Loucy (cell line): Measurements from ENCODE around the gene CDRT15.
"Not testable (repeated sequence)": the region's sequence is repeated elsewhere in the genome, so short reads cannot be mapped to it uniquely, and the experiment has no call there.

Experiments used
- H2AFZ ChIP-seq: fragments of 200-600 bp; sonication (generic); 2 replicates; pipeline ENCODE4 v1.6.0; 2016; ENCODE audit warnings: antibody characterized with exemption, mild to moderate bottlenecking, low read length, moderate library complexity
- H3F3A ChIP-seq: fragments of 200-600 bp; 2 replicates; pipeline ENCODE4 v1.6.0; 2016; ENCODE audit warnings: antibody characterized with exemption, low read depth, mild to moderate bottlenecking
- H3K27me3 ChIP-seq: fragments of 200-600 bp; sonication (generic); 2 replicates; pipeline ENCODE4 v1.6.1; 2014; ENCODE audit warnings: low read length, mild to moderate bottlenecking; ENCODE audit not compliant: insufficient read depth, poor library complexity, severe bottlenecking
- H3K36me3 ChIP-seq: fragments of 200-600 bp; sonication (generic); 2 replicates; pipeline ENCODE4 v1.6.1; 2016; ENCODE audit warnings: low read length; ENCODE audit not compliant: insufficient read depth
- H3K4me1 ChIP-seq: fragments of 200-600 bp; sonication (generic); 2 replicates; pipeline ENCODE4 v1.5.1; 2014; ENCODE audit warnings: low read length, mild to moderate bottlenecking; ENCODE audit not compliant: insufficient read depth, poor library complexity, severe bottlenecking
- H3K4me2 ChIP-seq: fragments of 200-600 bp; sonication (generic); 2 replicates; pipeline ENCODE4 v1.6.0; 2014; ENCODE audit warnings: antibody characterized with exemption, low read length, low read depth, mild to moderate bottlenecking; ENCODE audit not compliant: poor library complexity, severe bottlenecking
- H3K4me3 ChIP-seq: fragments of 200-600 bp; sonication (generic); 2 replicates; pipeline ENCODE4 v1.5.1; 2014; ENCODE audit warnings: low read length, mild to moderate bottlenecking, mixed read lengths; ENCODE audit not compliant: poor library complexity, severe bottlenecking
- H3K79me2 ChIP-seq: fragments of 200-600 bp; sonication (generic); 2 replicates; pipeline ENCODE4 v1.6.1; 2014; ENCODE audit warnings: low read length; ENCODE audit not compliant: insufficient read depth
- H3K9ac ChIP-seq: fragments of 200-600 bp; sonication (generic); 2 replicates; pipeline ENCODE4 v1.6.0; 2014; ENCODE audit warnings: mild to moderate bottlenecking, low read depth, low read length, moderate library complexity; ENCODE audit not compliant: poor library complexity, severe bottlenecking
- H3K9me2 ChIP-seq: fragments of 200-600 bp; sonication (generic); replicated peaks from 2 replicates; pipeline ENCODE4 v1.6.1; 2016; ENCODE audit warnings: low read depth, low read length, mixed read lengths
- H3K9me3 ChIP-seq: fragments of 200-600 bp; sonication (generic); 2 replicates; pipeline ENCODE4 v1.6.1; 2014; ENCODE audit warnings: mild to moderate bottlenecking, antibody characterized with exemption, low read length, low read depth; ENCODE audit not compliant: insufficient read depth
- H4K20me1 ChIP-seq: fragments of 200-600 bp; sonication (generic); 2 replicates; pipeline ENCODE4 v1.6.0; 2014; ENCODE audit warnings: antibody characterized with exemption, low read length, mild to moderate bottlenecking; ENCODE audit not compliant: insufficient read depth, poor library complexity, severe bottlenecking

CDRT15 gene

GRCh38 chr17:14191469-14191868 is 45.2 kb downstream of the CDRT15 start:
- not testable (repeated sequence) for H3K9me2 ChIP-seq, H2AFZ ChIP-seq, H3K9me3 ChIP-seq, H3K4me3 ChIP-seq, H3K4me2 ChIP-seq, H3K79me2 ChIP-seq, H3K9ac ChIP-seq, H3K4me1 ChIP-seq, H3K36me3 ChIP-seq, H3F3A ChIP-seq
- peaks cover 33% of the 10 kb centered on the region for H3K27me3 ChIP-seq
- peaks cover 25% of the 10 kb centered on the region for H4K20me1 ChIP-seq

- not testable (repeated sequence) for H3K4me2 ChIP-seq, H3K9ac ChIP-seq, H3K9me2 ChIP-seq, H3K79me2 ChIP-seq, H2AFZ ChIP-seq, H3K4me3 ChIP-seq, H3F3A ChIP-seq, H3K9me3 ChIP-seq, H3K36me3 ChIP-seq, H3K4me1 ChIP-seq
- peaks cover 19% of the 10 kb centered on the region for H4K20me1 ChIP-seq
- peaks cover 36% of the 10 kb centered on the region for H3K27me3 ChIP-seq
These were observed 45.9 kb downstream of the CDRT15 start for GRCh38 chr17:14190774-14191173.

- not testable (repeated sequence) for H4K20me1 ChIP-seq, H3K9me3 ChIP-seq, H3K4me3 ChIP-seq, H3F3A ChIP-seq, H2AFZ ChIP-seq, H3K4me1 ChIP-seq, H3K79me2 ChIP-seq, H3K9me2 ChIP-seq, H3K9ac ChIP-seq, H3K36me3 ChIP-seq, H3K4me2 ChIP-seq
- peaks cover 30% of the 10 kb centered on the region for H3K27me3 ChIP-seq
These were observed 50.2 kb downstream of the CDRT15 start for GRCh38 chr17:14186443-14186842.
